Dermis blood vessel endothelial cell (primary cell): ENCODE results near the gene CYP4F11. TPM values are rescaled to one million over a fixed set of nuclear protein-coding genes. Genes with fewer than 3 reads are reported as not detected.
"Not testable (repeated sequence)": the region's sequence is repeated elsewhere in the genome, so short reads cannot be mapped to it uniquely, and the experiment has no call there.

ENCODE experiments used
- DNase-seq: peaks from one replicate; pipeline ENCODE4 v3.0.0; 2010
- total RNA-seq: library from RNA; depleted of rRNA; stranded (reverse); fragments of >200 nt; gene quantifications from 2 replicates; pipeline ENCODE4 v1.2.3, GENCODE V29; 2014

CYP4F11 gene, protein sequence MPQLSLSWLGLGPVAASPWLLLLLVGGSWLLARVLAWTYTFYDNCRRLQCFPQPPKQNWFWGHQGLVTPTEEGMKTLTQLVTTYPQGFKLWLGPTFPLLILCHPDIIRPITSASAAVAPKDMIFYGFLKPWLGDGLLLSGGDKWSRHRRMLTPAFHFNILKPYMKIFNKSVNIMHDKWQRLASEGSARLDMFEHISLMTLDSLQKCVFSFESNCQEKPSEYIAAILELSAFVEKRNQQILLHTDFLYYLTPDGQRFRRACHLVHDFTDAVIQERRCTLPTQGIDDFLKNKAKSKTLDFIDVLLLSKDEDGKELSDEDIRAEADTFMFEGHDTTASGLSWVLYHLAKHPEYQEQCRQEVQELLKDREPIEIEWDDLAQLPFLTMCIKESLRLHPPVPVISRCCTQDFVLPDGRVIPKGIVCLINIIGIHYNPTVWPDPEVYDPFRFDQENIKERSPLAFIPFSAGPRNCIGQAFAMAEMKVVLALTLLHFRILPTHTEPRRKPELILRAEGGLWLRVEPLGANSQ
- not detected in 2 replicates for total RNA-seq

DNA sequence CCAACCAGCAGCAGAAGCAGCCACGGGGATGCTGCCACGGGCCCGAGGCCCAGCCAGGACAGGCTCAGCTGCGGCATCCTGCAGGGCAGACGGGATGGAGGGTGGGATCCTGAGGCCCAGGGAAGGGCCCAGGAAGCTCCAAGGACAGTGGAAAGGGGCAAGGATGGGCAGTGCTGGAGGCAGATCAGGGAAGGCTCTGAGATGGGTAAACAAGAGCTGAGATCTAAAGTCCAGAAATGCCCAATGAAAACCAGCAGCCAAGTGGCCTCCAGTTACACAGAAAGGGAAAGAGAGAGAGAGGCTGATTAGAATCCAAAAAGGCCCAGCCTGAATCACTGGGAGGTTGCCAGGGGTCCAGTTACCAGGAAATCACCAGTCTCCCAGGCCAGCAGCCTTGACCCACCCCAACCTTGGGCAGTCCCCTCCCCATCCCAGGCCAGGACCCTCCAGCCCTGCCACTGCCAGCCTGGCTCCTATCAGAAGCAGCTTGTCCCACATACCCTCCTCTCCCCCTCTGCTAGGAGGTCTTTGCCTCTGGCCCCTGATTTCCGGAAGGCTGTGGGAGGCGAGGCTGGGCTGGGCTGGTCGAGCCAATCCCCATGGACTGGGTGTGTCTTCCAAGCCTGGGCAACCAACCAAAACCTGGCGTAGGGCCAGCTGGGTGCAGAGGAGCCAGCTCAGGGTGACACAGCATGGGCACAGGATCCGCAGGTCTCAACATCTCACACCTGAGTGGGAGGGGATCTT lies at the start of gene CYP4F11:
Gene CYP4F11, minus strand, starts transcription at position 198 of the 747 bp plus-strand sequence. Its CDS starts 121 bp downstream, at position 77.
- peak; percentile 2 for DNase-seq

DNA sequence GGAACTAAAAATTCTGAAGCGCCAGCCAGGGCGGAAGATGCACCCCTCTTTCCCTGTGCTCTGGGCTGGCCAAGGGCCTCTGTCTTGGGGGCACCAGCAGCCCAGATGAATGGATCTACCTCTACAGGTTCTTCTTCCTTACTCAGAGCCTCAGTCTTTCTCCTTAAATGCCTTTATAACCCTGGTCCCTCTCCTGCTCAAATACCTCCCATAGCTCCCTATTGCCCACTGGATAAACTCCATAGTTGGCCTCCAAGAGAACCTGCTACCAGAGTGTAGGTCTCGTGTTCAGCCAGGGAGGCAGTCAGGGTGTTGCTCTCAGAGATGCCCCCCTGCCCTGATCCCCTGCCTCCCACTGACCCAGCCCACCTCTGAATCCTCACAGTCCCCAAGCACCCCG lies 45.0 kb upstream of the CYP4F11 start:
- no peak for DNase-seq

DNA sequence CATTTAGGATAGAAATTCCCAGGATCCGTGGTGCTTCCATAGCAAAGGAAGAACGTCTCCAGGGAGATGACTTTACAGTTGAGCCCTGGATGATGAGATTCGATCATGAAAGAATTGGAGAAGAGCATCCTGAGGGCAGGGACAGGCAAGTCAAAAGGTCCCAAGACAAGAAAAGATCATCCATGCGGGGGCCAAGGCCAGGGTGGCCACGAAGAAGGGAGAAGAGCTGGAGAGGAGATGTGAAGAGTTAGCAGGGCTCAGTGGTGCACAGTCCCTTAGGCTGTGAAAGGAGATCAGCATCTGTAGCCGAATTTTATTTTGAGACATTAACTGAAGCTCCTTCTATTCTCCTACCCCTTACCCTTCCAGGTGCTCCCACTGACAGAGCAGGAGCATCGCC lies 43.4 kb upstream of the CYP4F11 start:
- DNase-seq = no peak

DNA sequence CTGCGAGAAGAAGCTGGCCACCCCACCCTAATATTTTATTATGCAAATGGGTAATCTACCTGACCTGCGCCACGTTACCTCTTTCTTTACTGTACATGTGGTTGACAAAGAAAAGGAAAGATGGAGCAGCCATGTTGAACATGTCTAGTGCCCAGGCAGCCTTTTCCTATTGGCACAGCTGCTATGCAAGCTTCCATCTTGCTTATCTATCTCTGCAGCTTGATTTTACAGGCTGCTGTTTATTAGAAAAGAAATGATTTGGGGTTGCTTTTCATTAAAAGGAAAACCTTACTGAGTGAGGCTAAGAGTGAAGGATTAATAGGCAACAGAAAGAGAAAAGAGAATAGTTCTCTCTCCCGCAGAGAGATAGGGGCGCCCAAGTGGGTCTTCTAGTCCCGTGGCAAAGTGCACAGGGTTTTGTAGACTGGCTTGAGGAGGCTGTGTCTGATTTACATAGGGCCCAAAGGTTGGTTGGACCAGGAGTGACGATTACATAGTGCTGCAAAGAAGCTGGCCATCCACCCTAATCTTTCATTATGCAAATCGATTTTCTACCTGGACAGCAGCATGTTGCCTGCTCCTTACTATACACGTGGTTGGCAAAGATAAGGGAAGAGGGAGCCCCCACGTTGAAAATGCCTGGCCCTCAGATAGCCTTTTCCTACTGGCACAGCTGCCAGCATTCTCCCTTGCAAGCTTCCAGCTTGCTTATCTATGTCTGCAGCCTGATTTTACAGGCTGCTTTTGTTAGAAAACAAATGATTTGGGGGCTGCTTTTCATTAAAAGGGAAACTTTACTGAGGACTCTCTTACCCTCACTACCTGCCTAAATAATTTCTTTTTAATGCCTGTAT lies 42.7 kb upstream of the CYP4F11 start:
- no peak for DNase-seq

DNA sequence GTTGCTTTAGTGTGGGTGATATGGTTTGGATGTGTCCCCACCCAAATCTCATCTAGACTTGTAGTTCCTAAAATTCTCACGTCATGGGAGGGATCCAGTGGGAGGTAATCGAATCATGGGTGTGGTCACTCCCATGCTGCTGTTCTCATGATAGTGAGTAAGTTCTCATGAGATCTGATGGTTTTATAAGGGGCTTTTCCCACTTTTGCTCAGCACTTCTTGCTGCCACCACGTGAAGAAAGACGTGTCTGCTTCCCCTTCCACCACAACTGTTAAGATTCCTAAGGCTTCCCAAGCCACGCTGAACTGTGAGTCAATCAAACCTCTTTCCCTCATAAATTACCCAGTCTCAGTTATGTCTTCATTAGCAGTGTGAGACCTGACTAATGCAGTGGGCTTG lies 40.5 kb upstream of the CYP4F11 start:
- DNase-seq = no peak

DNA sequence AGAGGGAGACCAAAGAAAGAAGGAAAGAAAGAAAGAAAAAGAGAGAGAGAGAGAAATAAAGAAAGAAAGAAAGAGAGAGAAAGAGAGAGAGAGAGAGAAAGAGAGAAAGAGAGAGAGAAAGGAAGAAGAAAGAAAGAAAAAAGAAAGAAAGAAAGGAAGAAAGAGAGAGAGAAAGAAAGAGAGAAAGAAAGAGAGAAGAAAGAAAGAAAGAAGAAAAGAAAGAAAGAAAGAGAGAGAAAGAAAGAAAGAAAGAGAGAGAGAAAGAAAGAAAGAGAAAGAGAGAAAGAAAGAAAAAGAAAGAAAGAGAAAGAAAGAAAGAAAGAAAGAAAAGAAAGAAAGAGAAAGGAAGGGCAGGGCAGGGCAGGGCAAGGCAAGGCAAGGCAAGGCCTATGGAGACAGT lies 37.7 kb upstream of the CYP4F11 start:
- not testable (repeated sequence) for DNase-seq

DNA sequence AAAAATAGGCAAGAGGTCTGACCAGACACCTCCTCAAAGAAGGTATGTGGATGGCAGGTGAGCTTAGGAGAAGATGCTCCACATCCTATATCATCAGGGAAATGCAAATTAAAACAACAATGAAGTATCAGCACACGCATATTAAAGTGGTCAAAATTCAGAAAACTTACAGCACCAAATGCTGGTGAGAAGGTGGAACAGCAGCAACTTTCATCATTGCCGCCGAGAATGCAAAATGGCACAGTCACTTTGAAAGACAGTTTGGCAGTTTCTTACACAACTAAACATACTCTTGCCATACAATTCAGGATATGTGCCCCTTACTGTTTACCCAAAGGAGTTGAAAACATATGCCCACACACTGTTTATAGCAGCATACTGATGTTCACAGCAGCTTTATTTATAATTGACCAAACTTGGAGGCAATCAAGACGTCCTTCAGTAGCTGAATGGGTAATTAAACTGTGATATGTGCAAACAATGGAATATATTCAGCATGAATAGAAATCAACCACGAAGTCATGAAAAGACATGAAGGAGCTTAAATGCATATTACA lies 37.0 kb upstream of the CYP4F11 start:
- DNase-seq = no peak

DNA sequence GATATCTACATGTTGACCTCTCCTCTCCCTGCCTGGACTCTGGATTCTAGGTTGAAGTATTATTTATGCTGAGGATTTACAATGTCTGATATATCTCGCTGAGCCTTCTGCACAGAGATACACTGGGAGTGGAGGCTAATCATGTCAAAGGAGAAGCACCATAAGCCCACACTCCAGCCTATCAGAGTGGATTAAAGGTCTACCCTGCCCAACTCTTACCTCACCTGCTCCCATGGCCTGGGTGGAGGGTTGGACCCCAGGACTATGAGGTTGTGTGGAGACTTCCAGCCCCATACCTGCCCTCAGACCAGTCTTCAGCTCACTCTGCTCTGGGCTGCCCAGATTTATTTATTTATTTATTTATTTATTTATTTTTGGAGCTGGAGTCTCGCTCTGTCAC lies 29.9 kb upstream of the CYP4F11 start:
- DNase-seq = no peak

DNA sequence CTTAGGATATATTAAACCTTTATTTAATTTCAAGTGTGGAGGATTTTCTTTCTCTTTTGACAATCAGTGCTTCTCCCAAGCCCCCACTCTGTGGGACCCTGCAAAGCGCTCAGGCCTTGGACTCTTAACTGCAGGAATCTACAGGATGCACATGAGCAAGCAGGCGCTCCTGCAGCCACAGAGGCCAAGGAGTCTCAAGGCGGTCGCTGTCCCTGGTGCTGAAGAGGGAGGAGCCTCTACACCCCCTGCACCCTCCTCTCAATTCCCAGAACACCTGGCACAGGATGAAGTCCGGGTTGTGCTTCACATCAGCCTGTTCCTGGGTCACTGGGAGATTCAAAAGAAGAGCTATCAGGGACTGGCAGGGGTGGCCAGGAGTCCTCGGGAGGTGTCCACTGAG lies 28.0 kb upstream of the CYP4F11 start:
- DNase-seq = no peak

DNA sequence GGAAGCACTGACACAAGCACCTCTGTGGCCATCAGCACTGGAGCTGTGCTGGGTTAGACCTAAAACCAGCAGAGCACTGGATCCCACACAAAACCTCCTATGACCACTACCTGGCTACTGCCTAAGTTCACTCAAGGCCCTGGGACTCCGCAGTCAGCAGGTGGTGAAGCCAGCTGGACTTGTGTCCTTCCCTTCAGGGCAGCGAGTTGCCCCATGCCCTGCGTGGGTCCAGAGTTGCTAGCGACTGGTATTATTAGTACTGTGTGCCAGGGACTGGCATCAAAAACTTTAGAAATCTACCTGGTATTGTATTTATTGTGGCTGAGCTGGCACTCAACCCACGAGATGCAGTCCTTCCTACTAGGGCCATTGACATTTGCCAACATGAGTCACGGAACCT lies 20.5 kb upstream of the CYP4F11 start:
- no peak for DNase-seq

DNA sequence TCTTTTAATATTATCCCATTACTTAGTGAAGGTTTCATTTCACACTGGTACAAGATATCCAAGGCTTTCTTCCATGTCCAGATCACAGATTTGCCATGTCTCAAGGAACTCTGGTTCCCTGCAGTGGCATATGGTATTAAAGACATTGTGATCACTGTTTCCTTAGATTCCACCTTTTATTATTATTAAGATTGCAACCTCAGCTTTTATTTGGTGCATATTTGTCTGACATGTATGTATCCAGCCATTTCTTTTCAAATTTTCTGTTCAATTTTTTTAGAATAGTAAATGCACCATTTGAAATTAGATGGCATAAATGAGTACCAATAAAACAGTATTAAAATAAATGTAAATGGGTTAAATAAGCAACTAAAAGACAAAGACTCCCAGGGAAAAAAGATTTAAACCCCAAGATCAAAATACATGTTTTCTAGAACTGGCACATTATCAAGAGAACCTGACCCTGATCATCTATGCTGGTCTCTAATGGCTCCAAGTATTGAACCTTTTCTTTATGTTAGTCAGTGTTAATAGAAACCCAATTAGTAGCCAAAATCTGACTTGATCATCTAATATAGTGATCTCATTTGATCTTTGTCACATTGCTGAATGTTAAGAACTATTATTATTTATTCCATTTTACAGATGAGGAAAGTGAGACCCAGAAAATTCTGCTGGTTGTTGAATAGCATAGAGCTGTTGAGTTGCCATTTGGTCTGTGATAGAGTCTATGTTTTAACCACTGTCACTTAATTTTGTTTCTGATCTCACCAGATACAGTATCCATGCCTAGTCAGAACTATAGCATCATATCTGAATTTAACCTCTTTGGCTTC lies 14.1 kb upstream of the CYP4F11 start, which contains the start of gene OR10H4:
Gene OR10H4, plus strand, starts transcription at position 786 of the 836 bp plus-strand sequence. Its CDS starts 0 bp downstream, at position 786.
- DNase-seq = no peak

DNA sequence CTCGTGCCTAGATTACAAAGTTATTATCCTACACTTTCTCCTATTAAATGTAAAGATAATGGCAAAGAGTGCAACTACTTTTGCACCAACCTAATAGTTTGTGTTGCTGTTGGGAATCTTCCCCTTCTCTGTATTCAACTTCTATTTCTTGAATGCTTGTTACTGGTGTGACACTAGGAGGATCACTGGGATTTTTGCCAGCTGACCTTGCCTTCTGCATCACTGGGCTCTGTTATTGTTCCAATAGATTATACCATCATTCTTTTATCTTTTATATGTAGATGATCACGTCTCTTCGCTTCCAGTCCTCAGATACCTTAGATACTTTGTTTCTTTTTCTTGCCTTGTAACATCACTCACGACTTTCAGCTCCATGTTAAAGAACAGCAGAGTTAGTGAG lies 11.0 kb upstream of the CYP4F11 start:
- no peak for DNase-seq

DNA sequence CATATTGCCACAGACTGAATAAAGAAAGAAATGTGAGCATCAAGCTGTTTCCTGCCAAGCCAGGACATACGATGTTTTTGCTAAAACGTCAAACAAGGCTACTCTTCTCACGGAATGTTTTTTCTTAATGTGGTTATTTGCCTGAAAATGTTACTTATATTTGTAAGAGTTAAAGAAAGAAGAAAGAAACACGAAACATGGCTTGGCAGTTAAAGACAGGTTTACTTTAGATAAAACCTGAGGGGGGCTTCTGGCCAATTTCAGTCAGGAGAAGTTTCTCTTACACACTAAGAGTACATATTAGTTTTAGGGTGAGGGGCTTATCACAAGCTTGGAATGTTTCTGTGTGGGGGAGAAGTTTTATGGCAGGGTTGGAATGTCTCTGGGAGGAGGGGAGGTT lies 10.1 kb upstream of the CYP4F11 start:
- no peak for DNase-seq

DNA sequence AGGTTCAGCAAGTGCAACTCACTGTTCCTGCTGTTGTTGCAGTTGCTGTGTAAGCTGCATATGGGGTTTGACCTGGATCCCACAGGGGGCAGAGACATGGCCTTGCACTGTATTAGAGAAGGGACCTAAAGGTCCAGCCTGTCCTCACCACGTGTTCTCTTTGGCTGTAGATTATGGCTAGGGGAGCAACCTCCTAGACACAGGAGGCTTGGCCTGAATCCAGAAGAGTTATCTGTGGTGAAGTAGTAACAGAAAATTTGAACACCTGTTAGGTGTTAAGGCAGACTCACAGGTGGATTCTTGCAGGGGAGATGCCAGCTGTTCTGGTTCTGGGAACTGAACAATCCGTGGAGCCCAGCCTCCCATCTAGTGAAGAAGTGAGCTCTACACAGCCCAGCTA lies 3.4 kb upstream of the CYP4F11 start:
- no peak for DNase-seq

DNA sequence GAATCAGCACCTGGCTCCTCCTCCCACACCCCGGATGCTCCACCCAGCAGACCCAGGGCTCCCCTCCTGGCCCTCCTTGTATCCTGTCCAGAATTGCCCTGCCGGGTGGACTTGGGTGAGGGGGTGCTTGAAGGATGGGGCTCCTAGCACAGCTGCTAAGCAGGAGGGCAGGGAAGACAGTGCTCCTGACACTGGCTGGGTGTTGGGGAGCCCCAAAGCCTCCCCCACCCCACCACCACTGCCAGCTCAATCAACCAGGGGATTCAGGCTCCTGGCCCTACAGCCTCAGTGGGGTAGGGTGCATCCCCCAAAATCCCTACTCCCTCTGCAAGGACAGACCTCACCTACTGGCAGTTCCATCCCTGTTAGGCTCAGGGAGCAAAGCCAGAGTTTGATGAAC lies 2.6 kb upstream of the CYP4F11 start:
- no peak for DNase-seq

DNA sequence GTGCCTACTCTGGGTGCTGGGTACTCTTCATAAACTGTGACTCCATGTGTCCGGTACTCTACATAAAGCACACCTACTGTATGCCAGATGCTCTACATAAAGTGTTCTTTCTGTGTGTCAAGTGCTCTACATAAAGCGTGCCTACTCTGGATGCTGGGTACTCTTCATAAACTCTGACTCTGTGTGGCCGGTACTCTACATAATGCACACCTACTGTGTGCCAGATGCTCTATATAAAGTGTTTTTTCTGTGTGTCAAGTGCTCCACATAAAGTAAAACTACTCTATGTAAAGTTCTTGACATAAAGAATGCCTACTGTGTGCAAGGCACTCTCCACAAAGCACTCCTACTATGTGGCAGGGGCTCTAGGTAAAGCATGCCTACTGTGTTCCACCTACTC lies 1.8 kb upstream of the CYP4F11 start:
- no peak for DNase-seq

DNA sequence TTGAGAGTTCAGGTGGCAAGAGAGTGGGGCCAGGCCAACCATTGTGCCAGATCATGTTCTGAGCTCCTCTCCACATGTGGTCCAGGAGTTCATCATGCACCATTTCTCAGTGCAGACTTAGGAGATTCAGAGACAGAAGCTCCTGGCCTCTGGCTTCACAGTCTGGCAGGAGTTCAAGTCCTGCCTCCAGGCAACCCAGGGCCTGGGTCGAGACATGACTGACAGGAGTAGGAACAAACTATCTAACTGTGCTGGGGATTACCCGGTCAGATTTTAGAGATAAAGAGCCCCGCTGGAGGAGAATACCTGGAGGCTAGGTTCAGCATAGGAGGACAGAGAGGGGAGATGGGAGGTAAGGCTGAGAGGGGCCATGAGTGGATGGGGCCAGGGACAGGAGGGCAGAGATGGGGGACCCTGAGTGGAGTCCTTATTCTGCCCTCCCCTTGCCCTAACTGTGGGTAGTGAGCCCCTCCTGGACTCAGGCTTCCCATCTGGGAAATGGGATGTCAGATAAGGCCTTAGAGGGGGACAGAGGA lies 906 bp upstream of the CYP4F11 start:
- no peak for DNase-seq

DNA sequence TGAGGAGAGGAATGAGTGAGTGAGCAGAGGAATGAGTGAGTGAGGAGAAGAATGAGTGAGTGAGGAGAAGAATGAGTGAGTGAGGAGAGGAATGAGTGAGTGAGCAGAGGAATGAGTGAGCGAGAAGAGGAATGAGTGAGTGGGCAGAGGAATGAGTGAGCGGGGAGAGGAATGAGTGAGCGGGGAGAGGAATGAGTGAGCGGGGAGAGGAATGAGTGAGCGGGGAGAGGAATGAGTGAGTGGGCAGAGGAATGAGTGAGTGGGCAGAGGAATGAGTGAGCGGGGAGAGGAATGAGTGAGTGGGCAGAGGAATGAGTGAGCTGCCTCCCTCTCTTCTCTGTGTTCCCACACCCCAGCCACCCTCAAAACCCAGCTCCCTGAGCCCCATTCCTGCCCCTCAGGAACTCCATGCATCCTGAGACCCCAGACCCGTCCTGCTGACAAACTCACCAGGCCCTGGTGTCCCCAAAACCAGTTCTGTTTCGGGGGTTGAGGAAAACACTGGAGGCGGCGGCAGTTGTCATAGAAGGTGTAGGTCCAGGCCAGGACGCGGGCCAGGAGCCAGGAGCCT lies 483 bp downstream of the CYP4F11 start:
- DNase-seq = not testable (repeated sequence)

DNA sequence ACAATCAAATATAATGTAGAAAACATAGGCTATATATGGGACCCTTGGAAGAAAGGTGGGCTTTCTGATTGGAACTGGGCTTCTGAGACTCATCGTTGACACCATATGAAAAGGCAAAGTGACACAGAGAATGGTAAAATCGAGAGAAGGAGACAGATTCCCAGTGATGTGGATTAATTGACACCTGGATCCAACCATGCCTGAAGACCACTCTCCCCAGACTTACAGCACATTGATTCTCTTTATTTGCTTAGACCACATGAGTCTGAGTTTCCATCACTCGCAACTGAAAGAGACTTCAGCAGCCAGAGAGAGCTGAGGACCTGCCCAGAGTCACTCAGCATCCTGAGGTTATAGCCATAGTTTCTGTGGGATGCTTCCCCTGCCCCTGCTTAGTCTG lies 6.0 kb downstream of the CYP4F11 start:
- DNase-seq = no peak

DNA sequence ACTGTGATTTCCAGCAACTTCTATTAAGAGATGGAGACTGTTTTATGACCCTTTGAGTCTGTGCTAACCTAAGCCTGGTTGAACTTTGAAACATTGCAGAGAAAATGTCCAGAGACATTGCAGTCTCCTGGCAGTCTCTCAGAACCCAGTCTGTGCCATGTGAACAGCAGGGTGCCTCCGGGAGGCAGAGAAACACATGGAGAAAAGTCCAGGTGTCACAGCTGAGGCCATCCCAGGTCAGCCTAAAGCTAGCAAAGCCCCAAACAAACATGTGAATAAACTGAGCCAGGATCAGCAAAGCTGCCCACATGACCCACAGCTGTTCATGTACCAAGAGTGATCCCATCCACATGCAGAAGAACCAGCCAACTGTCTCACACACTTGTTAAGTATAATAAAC lies 7.8 kb downstream of the CYP4F11 start:
- no peak for DNase-seq

DNA sequence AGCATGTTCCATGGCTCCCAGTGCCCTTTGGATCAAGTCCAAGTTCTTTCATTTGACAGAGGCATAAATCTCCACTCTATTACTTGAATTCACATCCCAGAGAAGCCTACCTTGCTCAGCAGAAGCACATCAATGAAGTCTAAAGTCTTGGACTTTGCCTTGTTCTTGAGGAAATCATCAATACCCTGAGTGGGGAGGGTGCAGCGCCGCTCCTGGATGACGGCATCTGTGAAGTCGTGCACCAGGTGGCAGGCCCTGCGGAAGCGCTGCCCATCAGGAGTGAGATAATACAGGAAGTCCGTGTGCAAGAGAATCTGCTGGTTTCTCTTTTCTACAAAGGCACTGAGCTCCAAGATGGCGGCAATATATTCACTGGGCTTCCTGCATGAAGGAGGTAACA lies 10.6 kb downstream of the CYP4F11 start:
- DNase-seq = no peak
